ENCODE data around the gene TMC8.
"Not testable (repeated sequence)": the region's sequence is repeated elsewhere in the genome, so short reads cannot be mapped to it uniquely, and the experiment has no call there.

The TMC8 gene

DNA sequence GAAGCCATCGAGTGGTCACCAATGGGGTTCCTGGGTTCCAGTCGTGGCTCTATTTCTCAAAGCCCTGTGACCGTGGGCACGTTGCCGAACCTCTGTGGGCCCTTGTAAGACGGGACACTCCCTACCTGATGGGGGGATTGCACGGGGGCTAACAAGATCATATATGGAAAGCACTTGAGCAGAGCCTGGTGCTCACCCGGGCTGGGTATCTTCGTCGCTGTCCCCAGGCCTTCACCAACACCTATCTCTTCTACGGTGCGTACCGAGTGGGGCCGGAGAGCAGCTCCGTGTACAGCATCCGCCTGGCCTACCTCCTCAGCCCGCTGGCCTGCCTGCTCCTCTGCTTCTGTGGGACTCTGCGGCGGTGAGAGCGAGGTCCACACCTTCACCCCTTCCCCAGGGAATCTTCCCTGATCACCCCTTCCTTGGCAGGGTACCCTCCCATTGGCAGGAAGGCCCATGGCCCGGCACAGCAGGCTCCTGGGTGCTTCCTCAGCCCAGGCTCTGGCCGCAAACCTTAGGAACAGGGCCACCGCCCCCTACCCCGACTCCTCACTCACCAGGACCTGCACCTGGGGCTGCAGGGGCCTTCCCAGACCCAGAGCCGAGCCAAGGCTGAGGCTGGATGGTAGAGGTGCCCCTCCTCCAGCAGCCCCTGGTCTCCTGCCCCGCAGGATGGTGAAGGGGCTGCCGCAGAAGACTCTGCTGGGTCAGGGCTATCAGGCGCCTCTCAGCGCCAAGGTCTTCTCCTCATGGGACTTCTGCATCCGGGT, 2.8 kb downstream of the TMC8 start:
- no peak for DNase-seq (ENCODE audit: low read depth, low spot score)
- H3K27ac ChIP-seq, result no peak overlapping the region

- no peak for DNase-seq (ENCODE audit: low read depth, low spot score)
- H3K27ac ChIP-seq, result no peak overlapping the region
Measured at GRCh38 chr17:78133971-78134898, 3.7 kb downstream of the TMC8 start.

DNA sequence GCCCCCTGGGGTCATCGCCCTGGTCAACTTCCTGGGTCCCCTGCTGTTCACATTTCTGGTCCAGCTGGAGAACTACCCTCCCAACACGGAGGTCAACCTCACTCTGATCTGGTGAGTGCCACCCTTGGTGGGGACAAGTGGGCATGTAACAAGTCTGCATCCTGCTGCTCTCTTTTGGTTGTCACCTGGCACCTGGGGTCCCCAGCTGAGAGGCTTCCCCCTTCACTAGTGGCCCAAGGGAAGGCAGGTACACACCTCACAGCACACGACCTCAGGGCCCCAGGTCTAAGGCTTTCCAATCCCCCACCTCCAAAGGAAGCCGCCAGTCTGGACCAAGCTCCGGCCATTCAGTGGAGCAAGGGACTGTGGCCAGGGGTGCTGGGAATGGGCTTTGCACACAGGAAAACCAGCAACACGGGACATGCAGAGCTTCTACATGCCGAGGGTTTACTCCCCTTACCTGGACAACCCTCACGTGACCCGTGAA, 4.4 kb downstream of the TMC8 start:
- H3K27ac ChIP-seq, result no peak overlapping the region

GRCh38 chr17:78135858-78136500, 5.4 kb downstream of the TMC8 start:
- no peak for DNase-seq (ENCODE audit: low read depth, low spot score)
- no peak overlapping the region for H3K27ac ChIP-seq

More for the DNA sequence above, 4.4 kb downstream of the TMC8 start:
- DNase-seq (ENCODE audit: low read depth, low spot score), result no peak

DNA sequence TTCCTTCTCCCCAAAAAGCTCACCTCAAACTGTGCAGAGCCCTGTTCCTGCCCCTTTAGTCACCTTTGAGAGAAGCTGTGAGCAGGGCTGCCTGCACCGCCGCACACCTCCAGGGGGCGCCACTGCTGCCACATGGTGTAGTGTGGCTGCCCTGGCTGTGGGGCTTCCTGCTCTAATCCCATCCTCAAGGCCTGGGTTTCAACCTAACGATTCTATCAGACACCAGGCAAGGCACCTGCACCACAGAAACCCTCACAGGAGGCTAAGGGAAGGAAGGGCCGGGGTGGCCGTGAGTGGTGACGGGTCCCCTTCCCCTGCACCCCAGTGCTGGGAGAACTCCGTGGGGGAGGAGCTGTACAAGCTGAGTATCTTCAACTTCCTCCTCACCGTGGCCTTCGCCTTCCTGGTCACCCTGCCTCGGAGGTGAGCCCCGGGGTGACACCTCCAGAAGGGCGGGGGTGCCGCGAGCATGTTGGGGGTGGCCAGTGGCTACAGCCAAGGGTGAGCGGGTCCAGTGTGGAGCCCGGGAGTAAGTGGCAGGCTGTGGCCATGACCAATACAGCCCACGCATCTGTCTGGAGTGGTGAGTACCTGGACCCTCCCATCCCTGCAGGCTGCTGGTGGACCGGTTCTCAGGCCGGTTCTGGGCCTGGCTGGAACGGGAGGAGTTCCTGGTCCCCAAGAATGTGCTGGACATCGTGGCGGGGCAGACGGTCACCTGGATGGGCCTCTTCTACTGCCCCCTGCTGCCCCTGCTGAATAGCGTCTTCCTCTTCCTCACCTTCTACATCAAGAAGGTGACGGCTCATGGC, 7.0 kb downstream of the TMC8 start:
- no peak overlapping the region for H3K27ac ChIP-seq
- DNase-seq (ENCODE audit: low read depth, low spot score), result no peak

DNA sequence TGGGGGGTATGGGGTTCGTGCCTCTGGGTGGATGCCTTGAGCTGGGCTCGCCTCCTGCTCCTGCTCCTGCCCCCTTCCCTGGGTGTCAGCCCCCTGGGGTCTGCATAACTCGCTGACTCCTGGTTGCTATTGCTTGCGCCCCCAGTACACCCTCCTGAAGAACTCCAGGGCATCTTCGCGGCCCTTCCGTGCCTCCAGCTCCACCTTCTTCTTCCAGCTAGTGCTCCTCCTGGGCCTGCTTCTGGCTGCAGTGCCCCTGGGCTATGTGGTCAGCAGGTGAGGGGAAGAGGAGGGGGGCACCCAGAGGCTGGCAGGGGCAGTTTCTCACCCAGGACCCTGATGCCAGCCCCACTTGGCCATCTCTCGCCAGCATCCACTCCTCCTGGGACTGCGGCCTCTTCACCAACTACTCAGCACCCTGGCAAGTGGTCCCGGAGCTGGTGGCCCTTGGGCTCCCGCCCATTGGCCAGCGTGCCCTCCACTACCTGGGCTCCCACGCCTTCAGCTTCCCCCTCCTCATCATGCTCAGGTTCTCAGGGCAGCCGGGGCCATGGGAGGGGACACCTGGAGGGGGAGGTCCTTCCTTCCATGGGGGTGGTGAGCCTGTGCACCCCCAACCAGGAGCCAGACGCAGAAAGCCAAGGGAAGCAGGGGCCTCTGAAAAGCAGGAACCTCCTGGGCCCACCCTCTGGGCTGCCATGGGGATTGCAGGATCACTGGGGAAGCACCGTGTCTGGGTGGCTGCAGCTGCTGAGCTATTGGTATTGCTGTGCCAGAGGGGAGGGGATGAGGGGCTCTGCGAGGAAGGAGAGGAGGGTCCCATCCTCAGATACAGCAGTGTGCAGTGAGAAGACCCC, 7.9 kb downstream of the TMC8 start:
- no peak for DNase-seq (ENCODE audit: low read depth, low spot score)
- H3K27ac ChIP-seq, result no peak overlapping the region

GRCh38 chr17:78139861-78140168, 9.2 kb downstream of the TMC8 start:
- peak overlapping the region; percentile 93 for H3K27ac ChIP-seq

DNA sequence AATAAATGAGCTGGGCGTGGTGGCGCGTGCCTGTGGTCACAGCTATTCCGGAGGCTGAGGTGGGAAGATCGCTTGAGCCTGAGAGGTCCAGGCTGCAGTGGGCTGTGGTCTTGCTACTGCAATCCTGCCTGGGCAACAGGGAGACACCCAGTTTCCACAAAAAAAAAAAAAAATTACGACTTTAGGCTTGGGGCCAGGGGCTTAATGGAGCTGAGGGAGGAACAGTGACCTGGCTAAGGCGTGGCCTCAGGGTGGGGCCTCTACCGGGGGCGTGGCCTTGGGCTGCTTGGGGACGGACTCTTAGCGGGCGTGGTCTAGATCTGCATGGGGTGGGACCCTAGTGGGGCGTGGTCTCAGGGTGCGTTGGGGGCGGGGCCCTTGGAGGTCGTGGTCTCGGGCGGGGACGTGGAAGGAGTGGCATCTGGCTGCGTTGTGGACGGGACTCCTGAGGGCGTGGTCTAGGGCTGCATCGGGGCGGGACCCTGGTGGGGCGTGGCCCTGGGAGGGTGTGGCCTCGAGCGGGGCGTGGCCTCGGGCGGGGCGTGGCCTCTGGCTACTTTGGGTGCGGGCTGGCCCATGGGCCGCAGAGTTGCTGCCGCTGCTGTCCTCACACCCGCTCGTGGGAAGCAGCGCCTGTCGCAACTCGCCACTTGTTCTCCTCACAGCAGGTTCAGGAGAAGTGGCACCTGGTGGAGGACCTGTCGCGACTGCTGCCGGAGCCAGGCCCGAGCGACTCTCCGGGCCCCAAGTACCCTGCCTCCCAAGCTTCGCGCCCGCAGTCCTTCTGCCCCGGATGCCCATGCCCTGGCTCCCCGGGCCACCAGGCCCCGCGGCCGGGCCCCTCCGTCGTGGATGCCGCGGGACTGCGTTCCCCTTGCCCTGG, 9.8 kb downstream of the TMC8 start:
- DNase-seq (ENCODE audit: low read depth, low spot score), result peak; percentile 81

More at GRCh38 chr17:78139861-78140168, 9.2 kb downstream of the TMC8 start:
- DNase-seq (ENCODE audit: low read depth, low spot score), result not testable (repeated sequence)

GRCh38 chr17:78141437-78142118, 11.0 kb downstream of the TMC8 start:
- no peak for DNase-seq (ENCODE audit: low read depth, low spot score)
- peak overlapping the region; percentile 93 for H3K27ac ChIP-seq

More for the DNA sequence above, 9.8 kb downstream of the TMC8 start:
- H3K27ac ChIP-seq, result peak overlapping the region; percentile 93

DNA sequence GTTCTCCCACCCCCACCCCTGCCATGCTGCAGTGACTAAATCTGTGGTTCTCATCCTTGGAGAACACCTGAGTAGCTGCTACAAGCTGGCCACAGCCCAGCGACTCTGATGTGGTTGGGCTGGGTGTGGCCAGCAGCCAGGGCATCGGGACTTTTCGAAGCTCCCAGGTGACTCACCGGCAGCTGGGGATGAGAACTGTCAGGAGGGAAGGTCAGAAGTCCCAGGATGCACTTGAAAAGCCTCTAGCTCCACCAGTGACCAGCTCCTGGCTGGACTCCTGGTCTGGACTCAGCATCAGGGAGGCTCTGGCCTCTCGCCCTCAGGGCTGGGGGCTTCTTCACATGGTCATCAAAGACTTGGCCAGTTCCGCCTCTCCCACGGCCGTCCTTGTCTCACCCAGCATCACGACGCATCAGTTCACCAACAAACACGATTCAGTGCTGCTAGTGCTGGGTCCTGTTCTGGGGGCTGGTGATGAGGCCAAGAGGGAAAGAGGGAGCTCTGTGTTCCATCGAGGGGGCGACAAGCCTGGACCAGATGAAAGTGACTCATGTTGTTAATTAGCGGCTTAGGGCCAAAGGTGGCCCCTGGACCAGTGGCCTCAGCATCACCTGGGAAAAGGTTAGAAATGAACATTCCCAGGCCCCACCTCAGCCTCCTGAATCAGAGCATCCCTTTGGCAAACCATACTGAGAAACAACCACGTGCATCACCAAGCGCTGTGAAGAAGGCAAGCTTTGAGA, 11.7 kb downstream of the TMC8 start:
- peak; percentile 98 for DNase-seq (ENCODE audit: low read depth, low spot score)
- H3K27ac ChIP-seq, result peak overlapping the region; percentile 93

DNA sequence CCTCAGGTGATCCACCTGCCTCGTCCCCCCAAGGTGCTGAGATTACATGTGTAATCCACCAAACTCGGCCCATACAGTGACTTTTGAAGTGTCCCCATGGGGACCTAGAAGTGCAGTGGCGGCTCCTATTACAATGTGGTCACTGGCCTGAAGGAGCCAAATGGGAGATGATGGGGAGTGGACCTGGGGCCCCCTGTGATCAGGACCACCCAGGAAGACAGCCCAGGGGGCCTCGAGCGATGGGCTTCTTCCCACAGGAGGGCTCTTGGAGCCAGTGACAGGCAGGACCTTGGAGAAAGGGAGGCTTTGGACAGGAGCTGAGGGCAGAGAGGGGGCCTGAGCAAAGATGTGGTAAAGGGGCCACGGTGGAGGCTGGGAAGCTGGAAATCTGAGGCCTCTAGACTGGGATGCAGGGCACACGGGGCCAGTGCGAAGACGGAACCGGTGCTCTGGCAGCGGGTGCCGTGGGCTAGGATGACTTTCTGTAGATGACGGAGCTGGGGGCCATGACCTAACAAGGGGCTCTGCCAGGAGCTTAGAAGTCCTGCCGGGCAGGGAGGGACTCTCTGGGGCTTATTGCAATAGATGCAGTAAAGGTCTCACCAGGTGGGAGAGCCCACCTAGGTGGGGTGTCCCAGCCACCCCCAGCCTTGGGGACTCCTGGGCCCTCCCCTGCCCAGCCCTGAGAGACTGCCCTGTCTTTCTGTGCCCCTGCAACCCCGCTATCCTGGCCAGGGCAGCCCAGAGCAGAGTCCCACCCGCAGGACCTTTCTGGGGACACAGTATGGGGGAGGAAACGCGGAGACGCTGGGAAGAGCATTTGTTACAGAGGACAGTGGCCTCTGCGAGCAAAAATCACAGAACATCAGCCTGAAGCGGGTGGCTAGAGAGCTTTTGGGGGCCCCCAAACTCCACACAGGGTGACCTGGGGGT, 12.9 kb downstream of the TMC8 start:
- no peak overlapping the region for H3K27ac ChIP-seq
- no peak for DNase-seq (ENCODE audit: low read depth, low spot score)

DNA sequence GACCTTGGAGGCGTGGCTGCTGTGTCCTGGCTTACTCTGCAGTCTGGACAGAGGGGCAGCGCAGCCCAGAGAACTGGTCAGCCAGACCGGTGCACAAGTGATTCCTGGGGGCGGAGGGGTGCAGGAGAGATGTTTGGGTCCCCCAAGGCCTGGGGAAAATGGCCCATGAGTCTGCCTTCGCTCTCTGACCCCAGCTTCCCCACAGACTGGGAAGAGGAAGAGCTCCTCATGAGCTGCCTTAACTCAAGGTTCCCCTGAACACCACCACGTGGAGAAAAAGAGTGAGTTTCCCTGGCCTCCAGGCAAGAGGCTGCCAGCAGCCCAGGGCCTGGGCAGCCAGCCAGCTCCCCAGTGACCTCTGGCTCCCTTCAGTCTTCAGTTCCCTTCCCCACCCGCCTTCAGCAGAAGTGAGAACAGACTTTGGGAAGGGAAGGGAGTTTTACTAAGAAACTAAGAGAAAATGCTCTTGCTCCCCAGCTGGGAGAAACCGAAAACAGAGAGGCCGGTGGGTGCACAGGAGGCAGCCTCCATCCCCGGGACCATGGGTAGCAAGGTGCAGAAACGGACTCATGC, 13.7 kb downstream of the TMC8 start:
- no peak overlapping the region for H3K27ac ChIP-seq
- no peak for DNase-seq (ENCODE audit: low read depth, low spot score)

- H3K27ac ChIP-seq, result no peak overlapping the region
- DNase-seq (ENCODE audit: low read depth, low spot score), result no peak
Measured at GRCh38 chr17:78144736-78145641, 14.4 kb downstream of the TMC8 start.

DNA sequence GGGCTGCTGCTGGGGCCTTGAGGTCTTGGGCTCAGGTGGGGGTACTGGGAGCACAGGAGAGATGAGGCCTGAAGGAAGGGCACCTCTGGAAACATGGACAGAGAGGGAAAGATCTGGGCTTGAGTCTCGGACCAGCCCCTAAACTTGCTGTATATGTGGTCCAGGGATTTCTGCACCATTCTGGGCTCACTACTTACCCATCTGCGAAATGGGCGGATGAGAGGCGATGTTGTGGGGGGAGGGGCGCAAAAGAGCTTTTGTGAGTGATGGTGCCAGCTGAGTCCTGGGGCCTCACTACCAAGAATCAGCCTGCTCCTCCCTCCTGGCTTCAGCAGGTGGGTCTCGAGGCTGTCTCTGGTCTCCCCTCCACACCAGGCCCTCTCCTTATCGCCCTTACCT, 15.9 kb downstream of the TMC8 start:
- no peak for DNase-seq (ENCODE audit: low read depth, low spot score)
- H3K27ac ChIP-seq, result no peak overlapping the region
